HepG2 (cell line): ENCODE measurements around the gene C14orf93. TPM values are rescaled to one million over a fixed set of nuclear protein-coding genes. Genes with fewer than 3 reads are reported as not detected.

ENCODE experiments used
- ASH2L ChIP-seq: fragments of 300-600, 200-600 bp; sonication (generic); IDR thresholded peaks from 2 replicates; pipeline ENCODE4 v1.7.0; 2017; ENCODE audit warnings: low read depth, mild to moderate bottlenecking, moderate library complexity, mixed read lengths, low read length; ENCODE audit not compliant: insufficient read length
- ATAD3A ChIP-seq: sonication (generic); formaldehyde crosslinking; IDR thresholded peaks from 2 replicates; pipeline ENCODE4 v1.4.0; 2020; ENCODE audit warnings: missing genetic modification reagents
- FOXA3 ChIP-seq: IDR thresholded peaks from 2 replicates; pipeline ENCODE4 v1.6.1; 2016; ENCODE audit warnings: missing genetic modification reagents, missing compliant biosample characterization
- HNRNPK ChIP-seq: fragments of 200-400 bp; formaldehyde crosslinking; IDR thresholded peaks from 2 replicates; pipeline ENCODE4 v1.6.1; 2018; ENCODE audit warnings: low read length, low read depth, moderate library complexity, mild to moderate bottlenecking; ENCODE audit not compliant: poor library complexity, severe bottlenecking
- HOXA3 ChIP-seq: sonication (generic); formaldehyde crosslinking; IDR thresholded peaks from 2 replicates; pipeline ENCODE4 v1.5.0; 2020; ENCODE audit warnings: missing genetic modification reagents
- MBNL3 ChIP-seq: fragments of 250-450 bp; sonication (Bioruptor Pico); conservative IDR thresholded peaks from 2 replicates; pipeline ENCODE4 v1.8.0; 2022; ENCODE audit warnings: mild to moderate bottlenecking, inconsistent platforms
- MXD4 ChIP-seq: IDR thresholded peaks from 2 replicates; pipeline ENCODE4 v1.6.1; 2016; ENCODE audit warnings: mild to moderate bottlenecking, missing biosample characterization, missing genetic modification reagents
- POLR2AphosphoS5 ChIP-seq: IDR thresholded peaks from 2 replicates; pipeline ENCODE4 v1.6.1; 2012; ENCODE audit warnings: low read depth, low read length
- ZNF44 ChIP-seq: sonication (generic); formaldehyde crosslinking; IDR thresholded peaks from 2 replicates; pipeline ENCODE4 v1.5.1; 2020; ENCODE audit warnings: mild to moderate bottlenecking, missing genetic modification reagents
- ZNF792 ChIP-seq: IDR thresholded peaks from 2 replicates; pipeline ENCODE4 v1.6.1; 2016
- ZNF841 ChIP-seq: sonication (generic); formaldehyde crosslinking; IDR thresholded peaks from 2 replicates; pipeline ENCODE4 v1.8.1; 2023; ENCODE audit warnings: missing genetic modification reagents, borderline replicate concordance
- ZNF891 ChIP-seq: sonication (generic); formaldehyde crosslinking; IDR thresholded peaks from 2 replicates; pipeline ENCODE4 v1.5.0; 2020; ENCODE audit warnings: mild to moderate bottlenecking, missing genetic modification reagents
- polyA plus RNA-seq, 8 experiments: library from polyadenylated mRNA; depleted of rRNA in 3 of 8; stranded (reverse) in 7 of 8; unstranded in 1 of 8; fragments of >200 nt; fragmentation: Illumina TruSeq in 4 of 8; extraction: Trizol in 4 of 8; gene quantifications; 2 replicates each; pipeline versions ENCODE4 v1.2.1 to v1.2.3, GENCODE V29; 2011 to 2016; ENCODE audit warnings: low read depth in 4 of 8, missing spikeins in 1 of 8, mixed read lengths in 1 of 8; ENCODE audit not compliant: insufficient read depth in 1 of 8
- total RNA-seq, 5 experiments: library from RNA; depleted of rRNA; stranded (reverse); fragments of >200 nt; fragmentation: Illumina TruSeq; extraction: Trizol; gene quantifications; 2 replicates each; pipeline ENCODE4 v1.2.3, GENCODE V29; 2016; ENCODE audit warnings: low read depth in 1 of 5
- TF ChIP-seq, protein P1 (sequence below): sonication (generic); formaldehyde crosslinking; IDR thresholded peaks from 2 replicates; pipeline ENCODE4 v1.8.1; 2023; ENCODE audit warnings: mild to moderate bottlenecking, missing genetic modification reagents
- TF ChIP-seq, protein P2 (sequence below): IDR thresholded peaks from 2 replicates; pipeline ENCODE4 v1.6.1; 2012; ENCODE audit warnings: low read length, improper control_type of control experiment
- TF ChIP-seq, protein P3 (sequence below): sonication (generic); formaldehyde crosslinking; IDR thresholded peaks from 2 replicates; pipeline ENCODE4 v1.9.0; 2021; ENCODE audit warnings: missing genetic modification reagents, mild to moderate bottlenecking, borderline replicate concordance
- TF ChIP-seq, protein P4 (sequence below): sonication (generic); formaldehyde crosslinking; IDR thresholded peaks from 2 replicates; pipeline ENCODE4 v1.5.0; 2020; ENCODE audit warnings: mild to moderate bottlenecking, missing genetic modification reagents
- TF ChIP-seq, protein P5 (sequence below): sonication (generic); formaldehyde crosslinking; conservative IDR thresholded peaks from 2 replicates; pipeline ENCODE4 v1.4.0; 2020; ENCODE audit warnings: missing genetic modification reagents

The C14orf93 gene
- total and polyA plus RNA-seq, 2 of the 13 experiments (the other 11 are each of a cell fraction or from before 2014, with no cell fraction given), result 11.4 to 22.5 TPM

DNA sequence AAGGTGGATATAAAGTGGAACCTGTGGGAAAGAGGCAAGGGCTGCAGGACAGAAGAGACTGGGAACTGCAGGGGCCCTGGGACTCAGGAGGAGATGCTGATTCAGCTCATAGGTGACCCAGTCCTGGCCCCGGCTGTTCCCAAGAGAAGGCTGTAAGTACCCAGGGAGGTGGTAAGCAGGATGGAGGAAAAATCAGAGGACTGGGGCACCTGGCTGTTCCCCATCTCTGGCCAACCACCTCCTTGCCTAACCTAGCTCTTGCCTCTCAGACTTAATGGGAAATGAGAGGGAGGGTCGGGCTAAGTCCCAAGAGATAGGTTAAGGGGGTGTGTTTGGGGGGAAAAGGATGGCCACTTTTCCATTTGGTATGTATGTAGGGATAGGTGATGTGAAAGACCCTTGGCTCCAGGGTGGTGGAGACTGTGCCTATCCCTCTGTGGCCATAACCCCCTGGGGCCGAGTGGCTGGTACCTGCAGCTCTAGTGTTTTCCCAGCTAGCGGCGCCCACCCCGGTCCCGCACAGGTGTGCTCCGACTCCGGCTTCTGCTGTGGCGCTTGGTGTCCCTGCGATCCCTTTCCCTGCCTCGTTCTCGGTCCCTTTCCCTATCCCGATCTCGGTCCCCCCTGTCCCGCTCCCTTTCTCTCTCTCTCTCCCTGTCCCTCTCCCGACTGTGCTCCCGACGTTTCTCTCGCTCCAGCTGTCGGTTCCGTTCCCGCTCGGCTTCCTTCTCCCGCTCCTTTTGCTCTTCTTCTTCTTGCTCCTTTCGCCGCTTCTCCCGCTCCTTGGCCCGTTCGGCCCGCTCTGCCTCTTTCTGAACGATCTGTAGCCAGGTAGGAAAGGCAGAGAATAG lies 48.9 kb upstream of the C14orf93 start (continued):
- TF ChIP-seq, protein P1, sequence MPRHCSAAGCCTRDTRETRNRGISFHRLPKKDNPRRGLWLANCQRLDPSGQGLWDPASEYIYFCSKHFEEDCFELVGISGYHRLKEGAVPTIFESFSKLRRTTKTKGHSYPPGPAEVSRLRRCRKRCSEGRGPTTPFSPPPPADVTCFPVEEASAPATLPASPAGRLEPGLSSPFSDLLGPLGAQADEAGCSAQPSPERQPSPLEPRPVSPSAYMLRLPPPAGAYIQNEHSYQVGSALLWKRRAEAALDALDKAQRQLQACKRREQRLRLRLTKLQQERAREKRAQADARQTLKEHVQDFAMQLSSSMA (CRISPR knock-in tag), result 0 out of 2 replicates have a peak, but pooled peaks have one; percentile 51
- TF ChIP-seq ASH2L (no peak), POLR2AphosphoS5 (peak; percentile 20; the same call in 1 of the 2 replicates), HOXA3 (CRISPR knock-in tag) (no peak), ATAD3A (no peak), MBNL3 (CRISPR knock-in tag) (no peak), MXD4 (no peak), ZNF891 (CRISPR knock-in tag) (0 out of 2 replicates have a peak, but pooled peaks have one; percentile 26), HNRNPK (peak; percentile 52), ZNF44 (CRISPR knock-in tag) (no peak), FOXA3 (CRISPR knock-in tag) (no peak), ZNF792 (CRISPR knock-in tag) (no peak), ZNF841 (CRISPR knock-in tag) (no peak)
- TF ChIP-seq, protein P2, sequence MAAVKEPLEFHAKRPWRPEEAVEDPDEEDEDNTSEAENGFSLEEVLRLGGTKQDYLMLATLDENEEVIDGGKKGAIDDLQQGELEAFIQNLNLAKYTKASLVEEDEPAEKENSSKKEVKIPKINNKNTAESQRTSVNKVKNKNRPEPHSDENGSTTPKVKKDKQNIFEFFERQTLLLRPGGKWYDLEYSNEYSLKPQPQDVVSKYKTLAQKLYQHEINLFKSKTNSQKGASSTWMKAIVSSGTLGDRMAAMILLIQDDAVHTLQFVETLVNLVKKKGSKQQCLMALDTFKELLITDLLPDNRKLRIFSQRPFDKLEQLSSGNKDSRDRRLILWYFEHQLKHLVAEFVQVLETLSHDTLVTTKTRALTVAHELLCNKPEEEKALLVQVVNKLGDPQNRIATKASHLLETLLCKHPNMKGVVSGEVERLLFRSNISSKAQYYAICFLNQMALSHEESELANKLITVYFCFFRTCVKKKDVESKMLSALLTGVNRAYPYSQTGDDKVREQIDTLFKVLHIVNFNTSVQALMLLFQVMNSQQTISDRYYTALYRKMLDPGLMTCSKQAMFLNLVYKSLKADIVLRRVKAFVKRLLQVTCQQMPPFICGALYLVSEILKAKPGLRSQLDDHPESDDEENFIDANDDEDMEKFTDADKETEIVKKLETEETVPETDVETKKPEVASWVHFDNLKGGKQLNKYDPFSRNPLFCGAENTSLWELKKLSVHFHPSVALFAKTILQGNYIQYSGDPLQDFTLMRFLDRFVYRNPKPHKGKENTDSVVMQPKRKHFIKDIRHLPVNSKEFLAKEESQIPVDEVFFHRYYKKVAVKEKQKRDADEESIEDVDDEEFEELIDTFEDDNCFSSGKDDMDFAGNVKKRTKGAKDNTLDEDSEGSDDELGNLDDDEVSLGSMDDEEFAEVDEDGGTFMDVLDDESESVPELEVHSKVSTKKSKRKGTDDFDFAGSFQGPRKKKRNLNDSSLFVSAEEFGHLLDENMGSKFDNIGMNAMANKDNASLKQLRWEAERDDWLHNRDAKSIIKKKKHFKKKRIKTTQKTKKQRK, result no peak
- TF ChIP-seq, protein P3, sequence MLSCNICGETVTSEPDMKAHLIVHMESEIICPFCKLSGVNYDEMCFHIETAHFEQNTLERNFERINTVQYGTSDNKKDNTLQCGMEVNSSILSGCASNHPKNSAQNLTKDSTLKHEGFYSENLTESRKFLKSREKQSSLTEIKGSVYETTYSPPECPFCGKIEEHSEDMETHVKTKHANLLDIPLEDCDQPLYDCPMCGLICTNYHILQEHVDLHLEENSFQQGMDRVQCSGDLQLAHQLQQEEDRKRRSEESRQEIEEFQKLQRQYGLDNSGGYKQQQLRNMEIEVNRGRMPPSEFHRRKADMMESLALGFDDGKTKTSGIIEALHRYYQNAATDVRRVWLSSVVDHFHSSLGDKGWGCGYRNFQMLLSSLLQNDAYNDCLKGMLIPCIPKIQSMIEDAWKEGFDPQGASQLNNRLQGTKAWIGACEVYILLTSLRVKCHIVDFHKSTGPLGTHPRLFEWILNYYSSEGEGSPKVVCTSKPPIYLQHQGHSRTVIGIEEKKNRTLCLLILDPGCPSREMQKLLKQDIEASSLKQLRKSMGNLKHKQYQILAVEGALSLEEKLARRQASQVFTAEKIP, result no peak
- TF ChIP-seq, protein P4, sequence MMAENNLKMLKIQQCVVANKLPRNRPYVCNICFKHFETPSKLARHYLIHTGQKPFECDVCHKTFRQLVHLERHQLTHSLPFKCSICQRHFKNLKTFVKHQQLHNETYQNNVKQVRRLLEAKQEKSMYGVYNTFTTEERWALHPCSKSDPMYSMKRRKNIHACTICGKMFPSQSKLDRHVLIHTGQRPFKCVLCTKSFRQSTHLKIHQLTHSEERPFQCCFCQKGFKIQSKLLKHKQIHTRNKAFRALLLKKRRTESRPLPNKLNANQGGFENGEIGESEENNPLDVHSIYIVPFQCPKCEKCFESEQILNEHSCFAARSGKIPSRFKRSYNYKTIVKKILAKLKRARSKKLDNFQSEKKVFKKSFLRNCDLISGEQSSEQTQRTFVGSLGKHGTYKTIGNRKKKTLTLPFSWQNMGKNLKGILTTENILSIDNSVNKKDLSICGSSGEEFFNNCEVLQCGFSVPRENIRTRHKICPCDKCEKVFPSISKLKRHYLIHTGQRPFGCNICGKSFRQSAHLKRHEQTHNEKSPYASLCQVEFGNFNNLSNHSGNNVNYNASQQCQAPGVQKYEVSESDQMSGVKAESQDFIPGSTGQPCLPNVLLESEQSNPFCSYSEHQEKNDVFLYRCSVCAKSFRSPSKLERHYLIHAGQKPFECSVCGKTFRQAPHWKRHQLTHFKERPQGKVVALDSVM, result no peak
- TF ChIP-seq, protein P5, sequence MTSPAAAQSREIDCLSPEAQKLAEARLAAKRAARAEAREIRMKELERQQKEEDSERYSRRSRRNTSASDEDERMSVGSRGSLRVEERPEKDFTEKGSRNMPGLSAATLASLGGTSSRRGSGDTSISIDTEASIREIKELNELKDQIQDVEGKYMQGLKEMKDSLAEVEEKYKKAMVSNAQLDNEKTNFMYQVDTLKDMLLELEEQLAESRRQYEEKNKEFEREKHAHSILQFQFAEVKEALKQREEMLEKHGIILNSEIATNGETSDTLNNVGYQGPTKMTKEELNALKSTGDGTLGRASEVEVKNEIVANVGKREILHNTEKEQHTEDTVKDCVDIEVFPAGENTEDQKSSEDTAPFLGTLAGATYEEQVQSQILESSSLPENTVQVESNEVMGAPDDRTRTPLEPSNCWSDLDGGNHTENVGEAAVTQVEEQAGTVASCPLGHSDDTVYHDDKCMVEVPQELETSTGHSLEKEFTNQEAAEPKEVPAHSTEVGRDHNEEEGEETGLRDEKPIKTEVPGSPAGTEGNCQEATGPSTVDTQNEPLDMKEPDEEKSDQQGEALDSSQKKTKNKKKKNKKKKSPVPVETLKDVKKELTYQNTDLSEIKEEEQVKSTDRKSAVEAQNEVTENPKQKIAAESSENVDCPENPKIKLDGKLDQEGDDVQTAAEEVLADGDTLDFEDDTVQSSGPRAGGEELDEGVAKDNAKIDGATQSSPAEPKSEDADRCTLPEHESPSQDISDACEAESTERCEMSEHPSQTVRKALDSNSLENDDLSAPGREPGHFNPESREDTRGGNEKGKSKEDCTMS (CRISPR knock-in tag), result no peak
